ENCODE results near the gene GPR135.
"Not testable (repeated sequence)": the region's sequence is repeated elsewhere in the genome, so short reads cannot be mapped to it uniquely, and the experiment has no call there.

Gene GPR135

GRCh38 chr14:59464486-59465315, 479 bp downstream of the GPR135 start:
- peak; percentile 39 for DNase-seq

DNA sequence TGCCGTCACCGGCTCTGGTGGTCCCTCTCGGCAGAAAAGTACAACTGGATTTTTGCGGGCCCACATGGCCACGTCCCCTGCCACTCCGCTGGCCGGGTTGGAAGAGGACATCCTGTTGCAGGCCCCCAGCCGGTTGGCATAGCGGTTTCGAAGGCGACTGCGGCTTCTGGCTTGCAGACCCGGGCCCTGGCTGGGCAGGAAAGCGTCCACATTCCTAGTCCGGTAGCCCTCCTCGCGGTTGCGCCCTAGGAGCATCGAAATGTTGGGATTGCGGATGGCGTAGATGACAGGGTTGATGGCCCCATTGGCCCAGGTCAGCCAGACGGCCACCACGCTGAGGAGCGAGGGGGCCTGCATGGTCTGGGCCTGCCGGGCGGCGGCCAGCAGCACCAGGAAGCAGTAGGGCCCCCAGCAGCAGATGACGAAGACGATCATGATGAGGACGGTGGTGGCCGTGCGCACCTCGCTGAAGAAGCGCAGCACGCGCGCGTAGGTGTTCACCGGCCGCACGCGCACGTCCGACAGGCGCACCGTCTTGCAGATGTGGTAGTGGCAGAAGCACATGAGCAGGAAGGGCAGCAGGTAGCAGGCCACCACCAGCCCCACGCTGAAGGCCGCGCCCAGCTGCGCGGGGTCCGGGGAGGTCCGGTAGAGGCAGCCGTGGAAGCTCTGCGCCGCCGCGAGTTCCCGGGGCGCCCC, 1.2 kb downstream of the GPR135 start:
- DNase-seq, result no peak

DNA sequence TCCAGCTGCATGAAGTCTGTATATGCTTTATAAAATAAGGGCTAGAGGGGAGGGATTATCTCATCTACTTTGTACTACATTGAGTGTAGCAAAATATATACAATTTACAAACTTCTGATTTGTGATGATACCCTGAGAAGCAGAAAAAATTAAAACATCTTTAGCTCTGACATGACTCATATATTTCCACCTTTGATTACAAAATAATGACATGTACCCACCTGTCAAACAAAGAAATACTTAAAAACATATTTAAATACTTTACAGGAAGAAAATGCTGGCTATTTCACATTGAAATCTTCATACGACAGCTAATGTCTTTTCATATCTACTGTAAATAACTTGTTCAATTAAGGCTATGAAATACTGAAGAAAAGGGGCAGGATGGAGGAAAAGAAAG, 3.3 kb downstream of the GPR135 start:
- DNase-seq, result no peak

- DNase-seq, result no peak
Observed at GRCh38 chr14:59460378-59460777, 4.8 kb downstream of the GPR135 start.

DNA sequence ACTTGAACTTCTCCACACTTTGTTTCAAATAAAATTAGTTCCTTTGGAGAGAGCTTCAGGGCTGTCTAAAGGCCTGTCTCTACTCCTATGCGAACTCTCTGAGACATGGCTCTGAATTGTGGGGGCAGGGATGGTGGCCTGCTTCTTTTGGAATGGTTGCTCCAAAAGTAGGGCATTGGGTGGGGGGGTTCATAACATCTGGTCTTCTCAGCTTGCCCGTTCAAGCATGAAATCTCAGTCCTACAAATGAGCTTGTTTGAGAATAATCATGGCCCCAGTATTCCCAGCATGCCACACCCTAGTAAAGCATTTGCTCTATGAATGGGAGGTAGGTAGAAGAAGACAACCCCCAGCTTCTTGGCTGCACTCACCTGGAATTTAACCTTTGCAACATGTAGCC, 6.7 kb downstream of the GPR135 start:
- no peak for DNase-seq

DNA sequence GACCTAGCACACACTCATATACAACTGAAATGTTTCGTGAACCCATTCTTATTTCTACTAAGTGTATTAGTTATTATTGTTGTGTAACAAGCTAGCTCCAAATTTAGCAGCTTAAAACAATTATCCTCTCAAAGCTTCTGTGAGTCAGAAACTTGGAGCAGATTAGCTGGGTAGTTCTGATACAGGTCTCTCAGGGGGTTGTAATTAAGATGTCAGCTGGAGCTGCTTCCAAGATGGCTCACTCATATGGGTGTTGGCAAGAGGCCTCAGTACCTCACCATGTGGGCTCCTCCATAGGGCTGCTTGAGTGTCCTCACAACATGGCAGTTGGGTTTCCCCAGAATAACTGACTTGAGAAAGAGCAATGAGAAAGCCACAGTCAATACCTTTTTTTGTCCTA, 9.8 kb downstream of the GPR135 start:
- DNase-seq, result no peak

- peak; percentile 73 for DNase-seq
Observed at GRCh38 chr14:59454139-59454538, 11.0 kb downstream of the GPR135 start.

DNA sequence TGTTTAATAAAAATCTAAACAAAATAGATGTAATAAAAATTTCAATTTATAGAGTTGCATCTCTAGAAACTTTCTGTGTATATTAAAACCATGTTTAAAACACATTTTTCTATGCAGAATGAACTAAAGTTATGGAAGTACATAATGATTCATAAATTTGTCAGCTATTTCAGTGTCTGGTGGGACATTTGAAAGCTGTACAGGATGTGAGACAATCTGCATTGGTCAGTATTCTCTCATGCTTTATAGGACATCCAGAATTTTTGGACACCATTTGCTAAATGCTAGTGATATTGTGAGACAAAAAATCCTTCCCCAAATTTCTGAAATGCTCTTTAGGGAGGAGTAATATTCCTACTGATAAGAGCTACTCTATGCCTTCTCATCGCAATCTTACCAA, 13.3 kb downstream of the GPR135 start:
- DNase-seq, result no peak

DNA sequence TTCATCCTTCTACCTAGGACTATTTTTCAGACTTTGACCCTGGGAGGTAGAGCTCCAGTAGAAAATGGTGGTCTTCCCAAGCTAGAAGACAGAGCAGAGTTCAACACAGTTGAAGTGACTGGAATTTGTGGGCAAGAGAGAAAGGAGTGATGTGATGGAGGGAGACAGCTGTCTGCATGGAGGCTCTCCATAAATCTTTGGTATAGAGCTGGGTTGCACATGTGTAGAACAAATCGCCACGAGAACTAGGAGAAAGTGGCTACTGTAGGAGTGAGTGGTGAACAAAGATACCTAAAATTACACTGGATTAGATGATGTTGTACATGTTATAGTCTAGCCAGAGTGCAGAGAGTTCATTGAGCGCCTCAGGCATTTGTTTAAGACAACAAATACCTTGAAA, 14.5 kb downstream of the GPR135 start:
- no peak for DNase-seq

DNA sequence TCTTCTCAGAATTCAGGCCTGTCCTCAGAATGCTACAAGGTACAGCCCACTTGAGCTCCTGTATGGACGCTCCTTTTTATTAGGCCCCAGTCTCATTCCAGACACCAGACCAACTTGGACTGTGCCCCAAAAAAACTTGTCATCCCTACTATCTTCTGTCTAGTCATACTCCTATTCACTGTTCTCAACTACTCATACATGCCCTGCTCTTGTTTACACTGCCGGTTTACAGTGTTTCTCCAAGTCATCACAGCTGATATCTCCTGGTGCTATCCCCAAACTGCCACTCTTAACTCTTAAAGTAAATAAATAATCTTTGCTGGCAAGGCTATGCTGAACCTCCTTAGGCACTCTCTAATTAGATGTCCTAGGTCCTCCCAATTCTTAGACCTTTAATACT, 16.5 kb downstream of the GPR135 start:
- DNase-seq, result not testable (repeated sequence)

- no peak for DNase-seq
Observed at GRCh38 chr14:59439256-59439965, 25.8 kb downstream of the GPR135 start.

- peak; percentile 37 for DNase-seq
Observed at GRCh38 chr14:59438195-59438647, 27.0 kb downstream of the GPR135 start.

- no peak for DNase-seq
Observed at GRCh38 chr14:59435987-59436386, 29.2 kb downstream of the GPR135 start.

GRCh38 chr14:59435101-59435500, 30.1 kb downstream of the GPR135 start:
- DNase-seq, result no peak

DNA sequence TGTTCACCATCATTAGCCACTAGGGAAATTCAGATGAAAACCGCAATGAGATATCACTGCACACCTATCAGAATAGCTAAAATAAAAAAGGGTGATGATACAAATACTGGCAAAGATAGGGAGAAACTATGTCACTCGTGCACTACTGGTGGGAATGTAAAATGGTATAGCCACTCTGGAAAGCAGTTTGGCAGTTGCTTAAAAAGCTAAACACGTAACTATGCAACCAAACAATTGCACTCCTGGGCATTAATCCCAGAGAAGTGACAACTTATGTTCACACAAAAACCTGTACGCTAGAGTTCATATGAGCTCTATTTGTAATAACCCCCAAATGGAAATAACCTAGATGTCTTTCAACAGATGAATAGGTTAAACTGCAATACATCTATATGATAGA, 35.4 kb downstream of the GPR135 start:
- DNase-seq, result no peak

DNA sequence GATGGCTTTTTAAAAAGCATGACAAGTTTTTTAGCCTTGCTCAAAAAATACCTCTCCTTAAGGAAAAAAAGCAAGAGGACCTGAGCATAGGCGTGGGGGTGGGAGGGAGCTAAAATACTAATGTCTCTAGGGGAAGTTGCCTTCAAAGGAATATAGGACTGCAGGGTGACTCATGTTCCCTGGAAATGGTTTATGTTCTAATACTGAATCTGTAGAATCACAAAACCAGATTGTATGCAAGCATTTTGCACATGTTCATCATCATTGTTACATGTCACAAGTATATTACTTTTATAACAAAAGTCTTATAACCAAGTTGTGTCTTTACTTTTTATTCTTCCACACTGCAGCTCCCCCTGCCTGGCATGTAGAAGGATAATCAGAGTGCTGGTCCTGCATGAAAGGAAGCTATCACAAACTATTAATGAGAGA, 36.6 kb downstream of the GPR135 start:
- no peak for DNase-seq

DNA sequence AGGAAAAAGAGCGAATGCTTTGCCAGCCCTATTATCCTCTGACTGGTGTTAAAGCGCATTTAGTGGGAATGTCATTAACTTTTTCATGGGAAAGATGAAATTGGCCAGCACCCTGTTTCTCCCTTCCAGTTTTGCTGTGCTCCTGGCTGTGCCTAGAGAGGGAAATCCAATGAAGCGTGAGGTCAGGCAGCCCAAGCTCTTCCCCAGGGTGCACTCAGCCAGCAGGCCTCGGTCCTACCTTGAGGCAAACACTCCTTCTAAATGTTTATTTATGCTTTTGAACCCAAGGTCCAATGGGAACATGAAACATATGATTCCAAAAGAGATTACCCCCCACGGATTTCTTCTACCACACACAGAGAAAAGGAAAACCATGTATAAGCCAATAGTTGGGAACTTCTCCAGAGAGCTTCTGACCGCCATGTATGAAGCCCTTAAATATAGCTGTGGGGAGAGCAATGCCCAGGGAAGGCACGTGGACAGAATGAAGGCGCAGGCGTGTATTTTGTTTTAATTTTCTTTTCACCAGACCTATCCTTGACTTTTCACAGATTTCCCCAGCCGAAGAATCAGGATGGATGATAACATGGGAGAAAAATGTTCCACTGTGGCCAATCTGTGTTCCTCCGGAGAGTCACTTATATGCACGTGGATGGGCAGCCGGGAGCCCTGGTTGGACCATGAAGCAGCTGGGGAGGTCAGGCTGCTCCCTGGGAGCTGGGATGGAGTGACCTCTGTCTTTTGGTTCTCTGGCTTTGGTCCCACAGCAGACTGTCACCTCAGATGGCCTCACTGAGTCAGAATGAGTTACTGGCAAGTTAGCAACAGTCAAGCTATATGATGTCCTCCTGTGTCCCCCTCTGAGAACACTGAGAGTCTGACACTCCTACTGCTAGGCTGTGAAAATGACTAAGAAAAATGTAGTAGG, 37.3 kb downstream of the GPR135 start:
- no peak for DNase-seq

DNA sequence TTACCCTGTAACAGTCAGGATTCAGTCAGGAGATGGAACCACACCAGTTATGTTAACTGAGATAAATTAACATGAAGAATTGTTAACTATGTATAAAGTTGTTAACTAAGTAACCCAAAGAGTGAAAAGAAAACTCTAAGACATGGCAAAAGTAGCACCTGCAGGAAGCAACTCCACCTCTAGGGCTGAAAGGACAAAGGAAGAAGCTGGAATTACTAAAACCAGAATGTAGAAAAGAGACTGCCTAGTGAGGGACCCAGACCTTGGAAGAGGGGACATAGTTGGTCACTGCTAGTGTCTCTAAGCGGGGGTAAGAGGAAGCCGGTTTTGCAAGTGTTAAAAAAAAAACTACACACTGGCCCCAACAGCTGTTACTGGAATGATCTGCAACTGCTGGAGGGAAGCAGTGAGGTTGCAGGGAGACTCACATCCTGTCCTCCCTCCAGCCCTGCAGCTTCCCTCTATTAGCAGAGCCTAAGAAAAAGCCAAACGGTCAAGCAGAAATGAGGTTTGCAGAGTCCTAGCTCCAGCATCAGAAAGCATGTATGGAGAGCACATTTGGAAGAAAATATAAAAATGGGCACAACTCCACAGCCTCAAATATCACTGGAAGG, 39.8 kb downstream of the GPR135 start:
- no peak for DNase-seq

GRCh38 chr14:59424341-59425071, 40.7 kb downstream of the GPR135 start:
- DNase-seq, result no peak

- DNase-seq, result no peak
Observed at GRCh38 chr14:59422069-59422881, 42.9 kb downstream of the GPR135 start.

Data from kidney glomerular epithelial cell (primary cell).